Panc1 (cell line): Measurements from ENCODE around the gene KNTC1. TPM values are rescaled to one million over a fixed set of nuclear protein-coding genes. Genes with fewer than 3 reads are reported as not detected.
"Not testable (repeated sequence)": the region's sequence is repeated elsewhere in the genome, so short reads cannot be mapped to it uniquely, and the experiment has no call there.

Source experiments
- ATAC-seq: fragments of 200-7000 bp; cut with Tn5 transposase; 2 replicates; pipeline ENCODE4 v1.9.1; 2020; ENCODE audit warnings: mild to moderate bottlenecking, moderate library complexity
- BruUV-seq: library from RNA; stranded (reverse); fragments of 400-500 nt; replicated peaks from 2 replicates; lab custom pipeline; 2021; lab: Mats Ljungman, UMichigan
- CTCF ChIA-PET: fragments of 300-600 bp; sonication (Branson Sonifier 250); formaldehyde crosslinking; loops from one replicate; lab custom pipeline; 2022; ENCODE audit warnings: antibody characterized with exemption; lab: Charles Lee
- POLR2A ChIA-PET: fragments of 300-600 bp; sonication (Branson Sonifier 250); formaldehyde crosslinking; loops from one replicate; lab custom pipeline; 2022; ENCODE audit warnings: antibody characterized with exemption; lab: Charles Lee
- DNase-seq: peaks from one replicate; pipeline ENCODE4 v3.0.0-alpha.2; 2010; ENCODE audit warnings: low read depth, low spot score
- H3K27ac ChIP-seq: 2 replicates; pipeline ENCODE4 v1.5.1; 2011; ENCODE audit warnings: mild to moderate bottlenecking, low read length, inconsistent platforms
- H3K27me3 ChIP-seq: fragments of 200-500 bp; sonication (Bioruptor generic); 2 replicates; pipeline ENCODE4 v1.6.0; 2014; ENCODE audit warnings: low read length, inconsistent platforms; ENCODE audit not compliant: control insufficient read depth, insufficient read depth
- H3K36me3 ChIP-seq: fragments of 200-500 bp; sonication (Bioruptor generic); 2 replicates; pipeline ENCODE4 v1.5.1; 2014; ENCODE audit warnings: inconsistent platforms, mild to moderate bottlenecking, low read length, moderate library complexity; ENCODE audit not compliant: control insufficient read depth, insufficient read depth
- H3K4me1 ChIP-seq: 2 replicates; pipeline ENCODE4 v1.5.1; 2011; ENCODE audit warnings: inconsistent platforms, mild to moderate bottlenecking, low read length, moderate library complexity; ENCODE audit not compliant: control insufficient read depth, insufficient read depth
- H3K4me3 ChIP-seq, 2 experiments: 2 replicates each; pipeline ENCODE4 v1.5.1; 2011 to 2012; ENCODE audit warnings: low read depth in 2 of 2, low read length in 2 of 2, mild to moderate bottlenecking in 2 of 2, inconsistent platforms in 1 of 2, moderate library complexity in 1 of 2
- H3K9me3 ChIP-seq: fragments of 200-500 bp; sonication (Bioruptor generic); 2 replicates; pipeline ENCODE4 v1.5.1; 2014; ENCODE audit warnings: low read depth, mild to moderate bottlenecking, inconsistent platforms, low read length, moderate library complexity; ENCODE audit not compliant: control insufficient read depth, insufficient read depth
- CTCF ChIP-seq: fragments of 450-650 bp; IDR thresholded peaks from 2 replicates; pipeline ENCODE4 v1.5.1; 2017; ENCODE audit warnings: mild to moderate bottlenecking
- POLR2AphosphoS5 ChIP-seq: IDR thresholded peaks from 2 replicates; pipeline ENCODE4 v1.6.1; 2012; ENCODE audit warnings: mild to moderate bottlenecking, low read depth, low read length, moderate library complexity
- REST ChIP-seq, 2 experiments: IDR thresholded peaks; 2 replicates each; pipeline ENCODE4 v1.6.1; 2011 to 2012; ENCODE audit warnings: low read depth in 2 of 2, control low read depth in 1 of 2, low read length in 1 of 2, mild to moderate bottlenecking in 1 of 2, moderate library complexity in 1 of 2; ENCODE audit not compliant: insufficient read depth in 1 of 2
- TCF7L2 ChIP-seq: IDR thresholded peaks from 2 replicates; pipeline ENCODE4 v1.6.1; 2011; ENCODE audit warnings: mild to moderate bottlenecking, low read depth, low read length, inconsistent platforms
- in situ Hi-C: cut with HindIII; loops from 2 replicates; pipeline ENCODE4 v1.10.0; 2016; ENCODE audit warnings: low sequenced_read_pairs, low pct_unique_long_range_greater_than_20kb
- intact Hi-C: fragments of 100-400 bp; cut with micrococcal nuclease; formaldehyde crosslinking; loops from one replicate; pipeline ENCODE4 v1.10.0; 2022; ENCODE audit not compliant: unreplicated experiment
- total RNA-seq: library from RNA; stranded (reverse); gene quantifications from one replicate; pipeline ENCODE4 v1.2.1, GENCODE V29; 2021; ENCODE audit not compliant: unreplicated experiment

KNTC1 gene
- total RNA-seq, 1 experiment from 2014 or later: 53.9 TPM

- no peaks in the 10 kb centered on the region for H3K9me3 ChIP-seq
- POLR2A ChIA-PET: interaction anchor here (0.7 kb wide), 1 partner anchor 9 kb away, joined by 4 read pairs; no protein-coding TSS in a partner anchor
- no peaks in the 10 kb centered on the region for H3K4me1 ChIP-seq
- intact Hi-C loops (no loop called here), in situ Hi-C loops (no loop called here)
- peaks cover 53% of the 10 kb centered on the region for H3K36me3 ChIP-seq
- H3K27ac ChIP-seq: no peak overlapping the region
- CTCF ChIA-PET: no interaction called here
- H3K27me3 ChIP-seq: no peaks in the 10 kb centered on the region
- DNase-seq (no peak), ATAC-seq (no peak)
- H3K4me3 ChIP-seq: no peak overlapping the region
- TF ChIP-seq CTCF (no peak), POLR2AphosphoS5 (no peak), REST (IDR thresholded peaks at IDR 0.05; ENCODE audit: insufficient read depth in 1 of 2, low read depth in 2 of 2, low read length in 1 of 2) (no peak), TCF7L2 (no peak)
- no TSS peak for BruUV-seq
Observed at GRCh38 chr12:122483969-122484368, 43.1 kb upstream of the KNTC1 start.

- H3K27ac ChIP-seq, BruUV-seq, intact Hi-C loops, H3K4me3 ChIP-seq, H3K9me3 ChIP-seq, DNase-seq, ATAC-seq, CTCF ChIA-PET, H3K27me3 ChIP-seq, in situ Hi-C loops, H3K4me1 ChIP-seq: not testable (repeated sequence)
- POLR2A ChIA-PET: interaction anchor here (0.7 kb wide), 1 partner anchor 10 kb away, joined by 4 read pairs; no protein-coding TSS in a partner anchor
- H3K36me3 ChIP-seq: peaks cover 55% of the 10 kb centered on the region
Observed at GRCh38 chr12:122484385-122484784, 42.7 kb upstream of the KNTC1 start.

- H3K9me3 ChIP-seq, ATAC-seq, BruUV-seq, CTCF ChIA-PET, intact Hi-C loops, H3K4me1 ChIP-seq, H3K4me3 ChIP-seq, H3K27ac ChIP-seq, in situ Hi-C loops, H3K27me3 ChIP-seq, DNase-seq: not testable (repeated sequence)
- peaks cover 55% of the 10 kb centered on the region for H3K36me3 ChIP-seq
- POLR2A ChIA-PET: interaction anchor here (0.6 kb wide), 2 partner anchors 17 to 467 kb away, joined by 3 to 4 read pairs; no protein-coding TSS in a partner anchor
Observed at GRCh38 chr12:122486360-122486759, 40.7 kb upstream of the KNTC1 start.
